Measurements from ENCODE around the gene KCTD5. TPM values are rescaled to one million over a fixed set of nuclear protein-coding genes. Genes with fewer than 3 reads are reported as not detected.

KCTD5 gene
- total and polyA plus RNA-seq, 9 of the 15 experiments (the other 6 are each of a cell fraction or from before 2014, with no cell fraction given) = 0.73 to 58.3 (median 32.3) TPM

DNA sequence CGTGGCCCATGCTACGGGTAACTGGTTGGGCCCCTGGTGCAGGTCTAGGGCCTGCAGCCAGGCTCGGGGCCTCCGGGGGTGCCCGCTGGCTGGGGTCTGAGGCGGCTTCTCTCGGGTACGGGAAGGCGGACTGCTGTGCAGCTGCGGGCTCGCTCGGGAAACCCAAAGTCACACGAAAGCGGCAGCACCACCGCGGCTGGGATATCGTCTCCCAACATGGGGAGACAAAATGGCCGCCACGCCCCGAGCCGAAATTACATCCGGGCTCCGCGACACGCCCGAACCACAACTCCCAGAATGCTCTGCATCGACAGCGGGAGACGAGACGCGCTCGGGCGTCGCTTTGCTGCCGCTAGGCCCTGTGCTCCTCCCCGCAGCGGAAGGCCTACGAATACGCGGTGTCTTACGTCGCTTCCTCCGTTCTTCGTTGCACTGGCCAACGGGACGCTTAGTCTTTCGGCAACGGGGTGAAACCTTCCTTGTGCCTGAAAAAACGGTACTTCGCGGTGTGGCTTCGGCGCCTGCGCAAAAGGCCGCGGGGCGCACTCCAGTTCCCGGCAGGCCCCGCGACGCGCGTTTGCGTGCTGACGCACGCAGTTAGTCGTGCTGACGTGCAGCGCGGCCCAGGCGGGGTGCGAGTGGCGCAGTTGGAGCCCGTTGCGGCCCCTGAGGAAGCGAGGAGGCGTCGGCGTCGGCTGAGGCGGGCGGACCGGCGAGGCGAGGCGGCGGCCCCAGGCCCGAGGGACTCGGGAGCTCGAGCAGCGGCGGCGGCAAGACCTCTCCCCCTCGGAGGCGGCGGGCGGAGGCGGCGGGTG, 69.9 kb downstream of the KCTD5 start, which contains the start of gene SRRM2 (continued):
- TF ChIP-seq, protein P1, sequence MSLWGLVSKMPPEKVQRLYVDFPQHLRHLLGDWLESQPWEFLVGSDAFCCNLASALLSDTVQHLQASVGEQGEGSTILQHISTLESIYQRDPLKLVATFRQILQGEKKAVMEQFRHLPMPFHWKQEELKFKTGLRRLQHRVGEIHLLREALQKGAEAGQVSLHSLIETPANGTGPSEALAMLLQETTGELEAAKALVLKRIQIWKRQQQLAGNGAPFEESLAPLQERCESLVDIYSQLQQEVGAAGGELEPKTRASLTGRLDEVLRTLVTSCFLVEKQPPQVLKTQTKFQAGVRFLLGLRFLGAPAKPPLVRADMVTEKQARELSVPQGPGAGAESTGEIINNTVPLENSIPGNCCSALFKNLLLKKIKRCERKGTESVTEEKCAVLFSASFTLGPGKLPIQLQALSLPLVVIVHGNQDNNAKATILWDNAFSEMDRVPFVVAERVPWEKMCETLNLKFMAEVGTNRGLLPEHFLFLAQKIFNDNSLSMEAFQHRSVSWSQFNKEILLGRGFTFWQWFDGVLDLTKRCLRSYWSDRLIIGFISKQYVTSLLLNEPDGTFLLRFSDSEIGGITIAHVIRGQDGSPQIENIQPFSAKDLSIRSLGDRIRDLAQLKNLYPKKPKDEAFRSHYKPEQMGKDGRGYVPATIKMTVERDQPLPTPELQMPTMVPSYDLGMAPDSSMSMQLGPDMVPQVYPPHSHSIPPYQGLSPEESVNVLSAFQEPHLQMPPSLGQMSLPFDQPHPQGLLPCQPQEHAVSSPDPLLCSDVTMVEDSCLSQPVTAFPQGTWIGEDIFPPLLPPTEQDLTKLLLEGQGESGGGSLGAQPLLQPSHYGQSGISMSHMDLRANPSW (CRISPR knock-in tag; IDR thresholded peaks at IDR 0.05) = peak; percentile 92
- peak; percentile 82 for TF ChIP-seq HNRNPLL (IDR thresholded peaks at IDR 0.05; ENCODE audit: low read depth, low read length, poor library complexity, severe bottlenecking)
- TF ChIP-seq, protein P2, sequence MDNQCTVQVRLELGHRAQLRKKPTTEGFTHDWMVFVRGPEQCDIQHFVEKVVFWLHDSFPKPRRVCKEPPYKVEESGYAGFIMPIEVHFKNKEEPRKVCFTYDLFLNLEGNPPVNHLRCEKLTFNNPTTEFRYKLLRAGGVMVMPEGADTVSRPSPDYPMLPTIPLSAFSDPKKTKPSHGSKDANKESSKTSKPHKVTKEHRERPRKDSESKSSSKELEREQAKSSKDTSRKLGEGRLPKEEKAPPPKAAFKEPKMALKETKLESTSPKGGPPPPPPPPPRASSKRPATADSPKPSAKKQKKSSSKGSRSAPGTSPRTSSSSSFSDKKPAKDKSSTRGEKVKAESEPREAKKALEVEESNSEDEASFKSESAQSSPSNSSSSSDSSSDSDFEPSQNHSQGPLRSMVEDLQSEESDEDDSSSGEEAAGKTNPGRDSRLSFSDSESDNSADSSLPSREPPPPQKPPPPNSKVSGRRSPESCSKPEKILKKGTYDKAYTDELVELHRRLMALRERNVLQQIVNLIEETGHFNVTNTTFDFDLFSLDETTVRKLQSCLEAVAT (IDR thresholded peaks at IDR 0.05) = no peak
- TF ChIP-seq, protein P3, sequence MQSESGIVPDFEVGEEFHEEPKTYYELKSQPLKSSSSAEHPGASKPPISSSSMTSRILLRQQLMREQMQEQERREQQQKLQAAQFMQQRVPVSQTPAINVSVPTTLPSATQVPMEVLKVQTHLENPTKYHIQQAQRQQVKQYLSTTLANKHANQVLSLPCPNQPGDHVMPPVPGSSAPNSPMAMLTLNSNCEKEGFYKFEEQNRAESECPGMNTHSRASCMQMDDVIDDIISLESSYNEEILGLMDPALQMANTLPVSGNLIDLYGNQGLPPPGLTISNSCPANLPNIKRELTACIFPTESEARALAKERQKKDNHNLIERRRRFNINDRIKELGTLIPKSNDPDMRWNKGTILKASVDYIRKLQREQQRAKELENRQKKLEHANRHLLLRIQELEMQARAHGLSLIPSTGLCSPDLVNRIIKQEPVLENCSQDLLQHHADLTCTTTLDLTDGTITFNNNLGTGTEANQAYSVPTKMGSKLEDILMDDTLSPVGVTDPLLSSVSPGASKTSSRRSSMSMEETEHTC (IDR thresholded peaks at IDR 0.05) = no peak
- no peak for TF ChIP-seq ARNT (IDR thresholded peaks at IDR 0.05)
- TF ChIP-seq ETV6 (IDR thresholded peaks at IDR 0.05; ENCODE audit: borderline replicate concordance in 1 of 2, low read depth in 2 of 2, low read length in 1 of 2) = no peak
- TF ChIP-seq ETV6 (CRISPR knock-in tag; IDR thresholded peaks at IDR 0.05; ENCODE audit: borderline replicate concordance) = no peak
- TF ChIP-seq, protein P4, sequence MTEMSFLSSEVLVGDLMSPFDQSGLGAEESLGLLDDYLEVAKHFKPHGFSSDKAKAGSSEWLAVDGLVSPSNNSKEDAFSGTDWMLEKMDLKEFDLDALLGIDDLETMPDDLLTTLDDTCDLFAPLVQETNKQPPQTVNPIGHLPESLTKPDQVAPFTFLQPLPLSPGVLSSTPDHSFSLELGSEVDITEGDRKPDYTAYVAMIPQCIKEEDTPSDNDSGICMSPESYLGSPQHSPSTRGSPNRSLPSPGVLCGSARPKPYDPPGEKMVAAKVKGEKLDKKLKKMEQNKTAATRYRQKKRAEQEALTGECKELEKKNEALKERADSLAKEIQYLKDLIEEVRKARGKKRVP (CRISPR knock-in tag; IDR thresholded peaks at IDR 0.05) = no peak
- no peak for TF ChIP-seq NFYB (IDR thresholded peaks at IDR 0.05; ENCODE audit: extremely low read depth, insufficient read length)
- TF ChIP-seq ZNF354B (CRISPR knock-in tag; IDR thresholded peaks at IDR 0.05) = no peak
- peak; percentile 92 for TF ChIP-seq HCFC1 (IDR thresholded peaks at IDR 0.05; ENCODE audit: low read depth, low read length)
- TF ChIP-seq RFX7 (CRISPR knock-in tag; IDR thresholded peaks at IDR 0.05) = no peak
- TF ChIP-seq ZNF140 (CRISPR knock-in tag; IDR thresholded peaks at IDR 0.05) = no peak
- no peak for TF ChIP-seq ZNF224 (CRISPR knock-in tag; IDR thresholded peaks at IDR 0.05)
- peak; percentile 57 for TF ChIP-seq RBM25 (IDR thresholded peaks at IDR 0.05; ENCODE audit: low read depth, low read length, severe bottlenecking)
- peak; percentile 84 for TF ChIP-seq ZNF175 (CRISPR knock-in tag; IDR thresholded peaks at IDR 0.05; ENCODE audit: low read depth)
- TF ChIP-seq, protein P5, sequence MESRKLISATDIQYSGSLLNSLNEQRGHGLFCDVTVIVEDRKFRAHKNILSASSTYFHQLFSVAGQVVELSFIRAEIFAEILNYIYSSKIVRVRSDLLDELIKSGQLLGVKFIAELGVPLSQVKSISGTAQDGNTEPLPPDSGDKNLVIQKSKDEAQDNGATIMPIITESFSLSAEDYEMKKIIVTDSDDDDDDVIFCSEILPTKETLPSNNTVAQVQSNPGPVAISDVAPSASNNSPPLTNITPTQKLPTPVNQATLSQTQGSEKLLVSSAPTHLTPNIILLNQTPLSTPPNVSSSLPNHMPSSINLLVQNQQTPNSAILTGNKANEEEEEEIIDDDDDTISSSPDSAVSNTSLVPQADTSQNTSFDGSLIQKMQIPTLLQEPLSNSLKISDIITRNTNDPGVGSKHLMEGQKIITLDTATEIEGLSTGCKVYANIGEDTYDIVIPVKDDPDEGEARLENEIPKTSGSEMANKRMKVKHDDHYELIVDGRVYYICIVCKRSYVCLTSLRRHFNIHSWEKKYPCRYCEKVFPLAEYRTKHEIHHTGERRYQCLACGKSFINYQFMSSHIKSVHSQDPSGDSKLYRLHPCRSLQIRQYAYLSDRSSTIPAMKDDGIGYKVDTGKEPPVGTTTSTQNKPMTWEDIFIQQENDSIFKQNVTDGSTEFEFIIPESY (CRISPR knock-in tag; IDR thresholded peaks at IDR 0.05) = no peak; the same call in 1 of the 2 replicates
- no peak for TF ChIP-seq PHTF2 (CRISPR knock-in tag; IDR thresholded peaks at IDR 0.05)
